Stomach (tissue), 9 donors: ENCODE measurements around the gene NALCN. TPM values are rescaled to one million over a fixed set of nuclear protein-coding genes. Genes with fewer than 3 reads are reported as not detected.

ENCODE experiments used
- DNase-seq, 2 donors: peaks; one replicate each; pipeline versions ENCODE4 v3.0.0 to v3.0.0-alpha.2; 2013 to 2019
- H3K27ac ChIP-seq, 5 donors: fragments of 200-600 bp in 4 of 5; sonication (generic) in 4 of 5; one replicate each; pipeline ENCODE4 v1.5.1; 2013 to 2019; ENCODE audit warnings: mild to moderate bottlenecking in 1 of 5, moderate library complexity in 1 of 5
- H3K27me3 ChIP-seq, 3 donors: fragments of 200-600 bp; sonication (generic); one replicate each; pipeline ENCODE4 v1.5.1; 2017 to 2019; ENCODE audit warnings: mixed run types in 1 of 3
- H3K36me3 ChIP-seq, 4 donors: fragments of 200-600 bp; sonication (generic); 1 replicate in 3 of 4; 2 replicates in 1 of 4; pipeline ENCODE4 v1.5.1; 2016 to 2019
- H3K4me1 ChIP-seq, 4 donors: fragments of 200-600 bp; sonication (generic); one replicate each; pipeline ENCODE4 v1.5.1; 2016 to 2019
- H3K4me3 ChIP-seq, 4 donors: fragments of 200-600 bp; sonication (generic) in 3 of 4; one replicate each; pipeline ENCODE4 v1.5.1; 2016 to 2019; ENCODE audit warnings: mild to moderate bottlenecking in 1 of 4
- H3K9me3 ChIP-seq, 4 donors: fragments of 200-600 bp; sonication (generic); one replicate each; pipeline ENCODE4 v1.5.1; 2016 to 2019
- CTCF ChIP-seq, 7 experiments: fragments of 450-650 bp in 4 of 7; fragments of 200-600 bp in 3 of 7; sonication (generic) in 3 of 7; IDR thresholded peaks; one replicate each; pipeline ENCODE4 v1.5.1; 2016 to 2019; ENCODE audit warnings: antibody characterized with exemption in 7 of 7, control low read depth in 2 of 7, mild to moderate bottlenecking in 1 of 7
- EP300 ChIP-seq: sonication (generic); formaldehyde crosslinking; IDR thresholded peaks from one replicate; pipeline ENCODE4 v1.6.1; 2017; ENCODE audit warnings: antibody characterized with exemption
- POLR2A ChIP-seq, 4 donors: fragments of 450-650 bp; IDR thresholded peaks; one replicate each; pipeline ENCODE4 v1.6.1; 2016; ENCODE audit warnings: antibody characterized with exemption in 4 of 4, control low read depth in 2 of 4, mild to moderate bottlenecking in 1 of 4, moderate library complexity in 1 of 4
- POLR2AphosphoS5 ChIP-seq, 3 donors: sonication (generic); formaldehyde crosslinking; IDR thresholded peaks; one replicate each; pipeline ENCODE4 v1.6.1; 2016; ENCODE audit warnings: antibody characterized with exemption in 3 of 3
- WGBS, 5 donors: extraction: QIAGEN DNeasy Blood & Tissue Kit in 3 of 5; methylation state at CpG; one replicate each; pipeline versions ENCODE4 v1.1.5 to v1.1.7; 2013 to 2018; 5-methylcytosine and 5-hydroxymethylcytosine counted together
- intact Hi-C: fragments of 100-400 bp; cut with DNase I; formaldehyde crosslinking; loops from one replicate; pipeline ENCODE4 v1.15.1; 2023; ENCODE audit warnings: low total_unique reads
- polyA plus RNA-seq, 3 donors: library from polyadenylated mRNA; stranded (reverse); fragments of 200-250 nt; gene quantifications; one replicate each; pipeline ENCODE4 v1.2.3, GENCODE V29; 2013
- total RNA-seq, 5 donors: library from RNA; depleted of rRNA; stranded (reverse); fragments of >200 nt; gene quantifications; one replicate each; pipeline versions ENCODE4 v1.1.0 to v1.2.3, GENCODE V29; 2014 to 2016
- donor health status: healthy with polysubstance abuse.
- donor health status: Bipolar disorder and iron deficiency.
- donor health status: healthy.

Gene NALCN
- total and polyA plus RNA-seq, 8 donors, result 0.15 to 2.9 (median 1.2) TPM; not detected in 2

GRCh38 chr13:101205408-101205807 is 210.9 kb downstream of the NALCN start:
- TF ChIP-seq POLR2A (IDR thresholded peaks at IDR 0.05), result no peak
- no peak for TF ChIP-seq EP300
- no peak for TF ChIP-seq CTCF (IDR thresholded peaks at IDR 0.05)
- TF ChIP-seq POLR2AphosphoS5 (IDR thresholded peaks at IDR 0.05), result no peak
- H3K4me1 ChIP-seq, result no peaks in the 10 kb centered on the region
- DNase-seq, result no peak
- peaks cover 0 to 6% (median 0%) of the 10 kb centered on the region in 4 donors for H3K9me3 ChIP-seq
- intact Hi-C loops, result no loop called here
- no peak overlapping the region for H3K27ac ChIP-seq
- H3K36me3 ChIP-seq, result no peaks in the 10 kb centered on the region
- 60 to 74% (median 65%) methylated on average over 2 of the region's 2 CpGs for WGBS, 5 donors
- H3K27me3 ChIP-seq, result no peaks in the 10 kb centered on the region
- no peak overlapping the region for H3K4me3 ChIP-seq

- DNase-seq, result no peak
- TF ChIP-seq EP300 (no peak), POLR2A (IDR thresholded peaks at IDR 0.05) (no peak), POLR2AphosphoS5 (IDR thresholded peaks at IDR 0.05) (no peak), CTCF (IDR thresholded peaks at IDR 0.05) (no peak)
- Histone ChIP-seq H3K9me3 (peaks cover 0 to 6% (median 0%) of the 10 kb centered on the region in 4 donors), H3K4me1 (no peaks in the 10 kb centered on the region), H3K36me3 (no peaks in the 10 kb centered on the region), H3K27me3 (no peaks in the 10 kb centered on the region), H3K27ac (no peak overlapping the region), H3K4me3 (no peak overlapping the region)
- intact Hi-C loops, result no loop called here
- 31 to 73% (median 57%) methylated on average over 1 of the region's 1 CpG for WGBS, 5 donors
These were observed 211.9 kb downstream of the NALCN start for GRCh38 chr13:101204270-101205020.

GRCh38 chr13:101202590-101202989 is 213.7 kb downstream of the NALCN start:
- no peaks in the 10 kb centered on the region for H3K27me3 ChIP-seq
- intact Hi-C loops, result no loop called here
- peaks cover 0 to 4% (median 0%) of the 10 kb centered on the region in 4 donors for H3K9me3 ChIP-seq
- DNase-seq, result no peak
- H3K4me1 ChIP-seq, result no peaks in the 10 kb centered on the region
- WGBS, 5 donors, result 49 to 62% (median 55%) methylated on average over 6 of the region's 6 CpGs
- TF ChIP-seq POLR2AphosphoS5 (IDR thresholded peaks at IDR 0.05), result no peak
- no peak for TF ChIP-seq CTCF (IDR thresholded peaks at IDR 0.05)
- no peak for TF ChIP-seq POLR2A (IDR thresholded peaks at IDR 0.05)
- TF ChIP-seq EP300, result no peak
- no peak overlapping the region for H3K4me3 ChIP-seq
- no peaks in the 10 kb centered on the region for H3K36me3 ChIP-seq
- no peak overlapping the region for H3K27ac ChIP-seq

GRCh38 chr13:101190976-101191375 is 225.3 kb downstream of the NALCN start:
- Histone ChIP-seq H3K9me3 (no peaks in the 10 kb centered on the region), H3K4me3 (no peak overlapping the region), H3K27me3 (no peaks in the 10 kb centered on the region), H3K36me3 (no peaks in the 10 kb centered on the region), H3K4me1 (no peaks in the 10 kb centered on the region), H3K27ac (no peak overlapping the region)
- 71 to 86% (median 78%) methylated on average over 3 of the region's 3 CpGs for WGBS, 5 donors
- no peak for TF ChIP-seq CTCF (IDR thresholded peaks at IDR 0.05)
- no peak for TF ChIP-seq POLR2AphosphoS5 (IDR thresholded peaks at IDR 0.05)
- TF ChIP-seq EP300, result no peak
- TF ChIP-seq POLR2A (IDR thresholded peaks at IDR 0.05), result no peak
- no peak for DNase-seq
- intact Hi-C loops, result no loop called here
